Mucosa of rectum (tissue), 2 donors: ENCODE measurements around the gene RIN2.

Experiments used
- H3K27ac ChIP-seq, 2 donors: one replicate each; pipeline ENCODE4 v1.7.0; 2013; ENCODE audit warnings: inconsistent platforms in 2 of 2, low read depth in 2 of 2, low read length in 2 of 2
- H3K27me3 ChIP-seq, 2 donors: one replicate each; pipeline ENCODE4 v1.7.0; 2013; ENCODE audit warnings: low read length in 2 of 2; ENCODE audit not compliant: control insufficient read depth in 2 of 2, insufficient read depth in 2 of 2
- H3K36me3 ChIP-seq, 2 donors: one replicate each; pipeline ENCODE4 v1.7.0; 2013; ENCODE audit warnings: low read length in 2 of 2; ENCODE audit not compliant: control insufficient read depth in 2 of 2, insufficient read depth in 2 of 2
- H3K4me1 ChIP-seq, 2 donors: one replicate each; pipeline ENCODE4 v1.7.0; 2013; ENCODE audit warnings: low read length in 2 of 2, mild to moderate bottlenecking in 1 of 2; ENCODE audit not compliant: control insufficient read depth in 2 of 2, insufficient read depth in 2 of 2
- H3K4me3 ChIP-seq, 2 donors: one replicate each; pipeline ENCODE4 v1.7.0; 2013; ENCODE audit warnings: low read length in 2 of 2
- H3K9ac ChIP-seq, 2 donors: one replicate each; pipeline ENCODE4 v1.7.0; 2013; ENCODE audit warnings: low read length in 2 of 2, low read depth in 1 of 2, mild to moderate bottlenecking in 1 of 2
- H3K9me3 ChIP-seq, 2 donors: one replicate each; pipeline ENCODE4 v1.7.0; 2013; ENCODE audit warnings: low read length in 2 of 2; ENCODE audit not compliant: control insufficient read depth in 2 of 2
- donor health status: healthy.
- donor health status: Normal muscosa, but diverticular disease.

Gene RIN2

DNA sequence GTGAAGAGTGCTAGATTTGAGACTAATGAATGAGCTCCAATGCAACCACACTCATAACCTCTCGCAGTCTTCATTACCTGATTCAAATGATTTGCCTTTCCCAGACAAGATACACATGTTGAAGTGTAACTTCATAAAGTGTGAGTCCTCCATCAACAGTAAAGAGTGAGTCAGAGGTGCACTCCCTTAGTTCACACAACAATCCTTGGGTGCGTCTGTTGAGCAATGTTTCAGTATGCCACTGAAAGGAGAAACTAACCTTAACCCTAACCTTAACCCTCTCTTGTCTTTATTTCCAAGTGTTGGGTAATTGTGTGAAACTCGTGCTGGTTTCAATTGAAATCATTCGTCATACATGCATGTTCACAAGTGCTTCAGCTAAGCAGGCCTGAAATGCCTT lies 21.0 kb upstream of the RIN2 start:
- peak overlapping the region in 1 of 2 donors; percentile 45 for H3K9ac ChIP-seq

DNA sequence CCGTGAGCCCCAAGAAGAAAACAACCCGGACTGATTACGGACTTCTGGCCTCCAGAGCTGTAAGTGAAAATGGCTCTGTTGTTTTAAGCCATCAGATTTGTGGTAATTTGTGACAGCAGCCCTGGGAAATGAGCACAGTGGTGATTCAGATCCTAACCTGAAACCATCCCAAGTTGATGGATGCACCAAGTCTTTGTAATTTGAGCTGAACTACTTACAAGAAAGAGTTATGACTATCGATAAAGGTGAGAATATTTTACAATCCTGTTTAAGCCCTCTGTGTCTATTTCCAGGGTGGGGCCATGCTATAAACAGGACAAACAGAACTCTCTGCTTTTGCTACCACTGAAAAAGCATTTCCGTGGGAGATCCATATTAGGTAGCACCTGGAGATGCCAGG lies 19.1 kb upstream of the RIN2 start:
- Histone ChIP-seq H3K9me3 (no peaks in the 10 kb centered on the region), H3K27me3 (no peaks in the 10 kb centered on the region), H3K9ac (no peak overlapping the region), H3K4me1 (peaks cover 9 to 35% of the 10 kb centered on the region in 2 donors), H3K4me3 (no peak overlapping the region), H3K27ac (peak overlapping the region; percentile 23 to 32), H3K36me3 (no peaks in the 10 kb centered on the region)

More for the DNA sequence above, 21.0 kb upstream of the RIN2 start:
- peaks cover 9 to 35% of the 10 kb centered on the region in 2 donors for H3K4me1 ChIP-seq
- H3K4me3 ChIP-seq = no peak overlapping the region
- H3K27me3 ChIP-seq = no peaks in the 10 kb centered on the region
- no peaks in the 10 kb centered on the region for H3K36me3 ChIP-seq
- H3K9me3 ChIP-seq = no peaks in the 10 kb centered on the region
- peak overlapping the region; percentile 62 to 85 for H3K27ac ChIP-seq

DNA sequence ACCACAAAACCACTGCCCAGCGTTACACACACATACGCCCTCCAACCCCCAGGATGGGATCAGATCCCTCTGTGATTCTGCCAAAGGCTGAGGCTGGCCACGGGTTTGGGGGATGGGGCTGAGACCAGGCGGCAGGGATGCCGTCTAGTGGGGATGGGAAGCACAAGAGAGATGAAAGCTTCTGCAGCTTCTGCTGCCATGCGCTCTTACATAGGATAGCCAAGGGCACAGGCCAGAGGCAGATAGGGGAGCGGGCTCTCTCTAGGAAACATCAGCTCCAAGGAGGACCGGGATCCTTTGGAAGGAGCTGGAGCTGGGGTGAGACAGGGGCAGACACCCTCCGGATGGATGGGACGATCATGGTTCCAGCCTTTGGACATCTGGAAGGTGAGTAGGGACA lies 18.7 kb upstream of the RIN2 start:
- Histone ChIP-seq H3K4me1 (peaks cover 9 to 35% of the 10 kb centered on the region in 2 donors), H3K4me3 (no peak overlapping the region), H3K27me3 (no peaks in the 10 kb centered on the region), H3K9me3 (no peaks in the 10 kb centered on the region), H3K27ac (peak overlapping the region; percentile 23 to 28), H3K9ac (no peak overlapping the region), H3K36me3 (no peaks in the 10 kb centered on the region)

- H3K36me3 ChIP-seq = no peaks in the 10 kb centered on the region
- H3K27me3 ChIP-seq = no peaks in the 10 kb centered on the region
- H3K9ac ChIP-seq = no peak overlapping the region
- H3K4me1 ChIP-seq = peaks cover 9 to 27% of the 10 kb centered on the region in 2 donors
- no peak overlapping the region for H3K27ac ChIP-seq
- peaks cover 1 to 3% of the 10 kb centered on the region in 2 donors for H3K9me3 ChIP-seq
- H3K4me3 ChIP-seq = no peak overlapping the region
Observed at GRCh38 chr20:19740512-19740911, 17.5 kb upstream of the RIN2 start.

GRCh38 chr20:19741924-19742323 lies 16.1 kb upstream of the RIN2 start:
- Histone ChIP-seq H3K9ac (no peak overlapping the region), H3K4me1 (peaks cover 6 to 14% of the 10 kb centered on the region in 2 donors)

DNA sequence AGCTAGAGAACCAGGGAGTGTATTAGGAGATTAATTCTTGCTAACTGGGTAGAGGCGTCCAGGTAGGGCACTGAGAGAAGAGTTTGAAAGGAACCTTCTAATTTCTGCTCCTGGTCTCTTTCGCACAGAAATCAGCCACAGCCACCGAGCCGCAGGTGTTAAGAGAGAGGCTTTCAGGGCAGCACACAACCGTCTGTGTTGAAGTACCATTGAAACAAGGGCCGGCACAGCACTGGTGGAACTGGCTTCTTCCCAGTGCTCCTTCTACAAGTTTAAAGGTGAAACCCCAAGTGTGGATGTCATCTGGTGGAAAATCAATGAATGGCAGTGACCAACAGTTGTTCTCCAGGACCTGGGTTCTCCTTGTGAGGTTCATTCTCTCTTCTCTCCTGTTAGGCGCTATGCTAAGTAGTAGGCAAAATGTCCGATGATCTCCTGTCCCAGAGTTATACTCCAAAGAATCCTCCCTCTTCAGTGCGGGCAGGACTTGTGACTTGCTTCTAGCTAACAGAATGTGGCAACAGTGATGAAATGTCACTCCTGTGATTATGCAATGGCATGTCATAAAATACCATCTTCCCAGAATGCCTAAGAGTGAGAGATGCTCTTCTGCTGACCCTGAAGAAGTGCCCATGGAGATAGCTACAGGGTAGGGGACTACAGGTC lies 15.0 kb upstream of the RIN2 start:
- Histone ChIP-seq H3K36me3 (no peaks in the 10 kb centered on the region), H3K9ac (no peak overlapping the region), H3K27ac (no peak overlapping the region), H3K9me3 (peaks cover 4 to 5% of the 10 kb centered on the region in 2 donors), H3K4me1 (peaks cover 6 to 8% of the 10 kb centered on the region in 2 donors), H3K4me3 (no peak overlapping the region), H3K27me3 (no peaks in the 10 kb centered on the region)

More at GRCh38 chr20:19741924-19742323, 16.1 kb upstream of the RIN2 start:
- no peaks in the 10 kb centered on the region for H3K27me3 ChIP-seq
- H3K9me3 ChIP-seq = peaks cover 4 to 5% of the 10 kb centered on the region in 2 donors
- no peak overlapping the region for H3K4me3 ChIP-seq
- no peaks in the 10 kb centered on the region for H3K36me3 ChIP-seq
- no peak overlapping the region for H3K27ac ChIP-seq

- Histone ChIP-seq H3K27me3 (no peaks in the 10 kb centered on the region), H3K9ac (no peak overlapping the region), H3K4me3 (no peak overlapping the region), H3K9me3 (peaks cover 4 to 5% of the 10 kb centered on the region in 2 donors), H3K4me1 (peaks cover 6 to 8% of the 10 kb centered on the region in 2 donors), H3K36me3 (no peaks in the 10 kb centered on the region), H3K27ac (no peak overlapping the region)
Observed at GRCh38 chr20:19743640-19743995, 14.4 kb upstream of the RIN2 start.

DNA sequence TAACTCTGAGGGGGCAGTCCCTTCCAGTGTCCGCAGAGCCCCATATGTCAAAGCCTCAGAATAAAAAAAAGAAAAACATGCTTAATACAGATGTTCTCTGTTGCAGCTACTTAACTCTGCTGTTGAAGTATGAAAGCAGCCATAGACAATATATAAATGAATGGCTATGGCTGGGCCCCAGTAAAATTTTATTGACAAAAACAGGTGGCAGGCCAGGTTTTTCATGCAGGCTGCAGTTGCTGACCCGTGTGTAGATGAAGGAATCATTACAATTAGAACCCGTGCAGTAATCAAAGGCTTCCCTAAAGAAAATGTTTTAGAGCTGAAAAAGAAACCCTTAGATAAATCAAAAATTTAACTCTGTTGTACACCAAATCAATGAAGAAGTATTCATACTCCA lies 13.0 kb upstream of the RIN2 start:
- Histone ChIP-seq H3K9ac (no peak overlapping the region), H3K9me3 (peaks cover 4 to 5% of the 10 kb centered on the region in 2 donors), H3K27me3 (no peaks in the 10 kb centered on the region), H3K27ac (no peak overlapping the region), H3K4me3 (no peak overlapping the region), H3K4me1 (peaks cover 0 to 10% of the 10 kb centered on the region in 2 donors), H3K36me3 (no peaks in the 10 kb centered on the region)

DNA sequence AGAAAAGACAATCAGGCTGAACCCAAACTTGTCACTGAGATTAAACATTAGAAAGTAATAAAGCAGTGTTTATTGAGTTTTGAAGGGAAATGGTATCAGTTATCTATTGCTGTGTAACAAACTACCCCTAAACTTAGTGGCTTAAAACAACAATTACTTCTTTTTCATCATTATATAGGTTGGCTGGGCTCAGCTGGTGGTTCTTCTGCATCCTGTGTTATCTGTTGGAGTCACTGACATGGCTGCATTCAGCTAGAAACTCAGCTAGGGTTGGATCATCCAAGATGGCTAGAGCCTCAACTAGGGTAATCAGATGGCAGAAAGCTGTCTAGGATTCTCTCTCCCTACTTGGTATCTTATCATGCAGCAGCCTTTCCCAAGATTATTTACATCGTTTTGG lies 12.5 kb upstream of the RIN2 start:
- Histone ChIP-seq H3K27ac (no peak overlapping the region), H3K4me3 (no peak overlapping the region), H3K36me3 (no peaks in the 10 kb centered on the region), H3K27me3 (no peaks in the 10 kb centered on the region), H3K9ac (no peak overlapping the region), H3K4me1 (peaks cover 2 to 15% of the 10 kb centered on the region in 2 donors), H3K9me3 (peaks cover 4 to 5% of the 10 kb centered on the region in 2 donors)

DNA sequence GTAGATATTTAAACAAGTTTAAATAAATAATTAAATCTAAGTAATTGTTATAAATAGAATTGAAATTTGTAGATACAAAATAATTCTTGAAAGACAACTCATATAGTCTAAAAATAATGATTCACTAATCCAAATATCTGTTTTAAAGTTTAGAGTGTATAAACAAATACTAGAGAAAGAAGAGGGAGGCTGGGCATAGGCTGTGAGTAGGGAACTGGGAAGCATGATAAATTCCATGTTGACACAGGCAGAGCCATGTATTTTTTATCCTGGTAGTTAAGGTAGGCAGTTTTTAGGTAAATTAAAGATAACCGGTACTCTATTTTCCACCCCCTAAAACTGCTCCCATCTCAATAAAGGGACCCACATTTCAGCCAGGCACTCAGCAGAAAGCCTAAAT lies 11.7 kb upstream of the RIN2 start:
- Histone ChIP-seq H3K36me3 (no peaks in the 10 kb centered on the region), H3K9ac (no peak overlapping the region), H3K4me3 (no peak overlapping the region)

More for the DNA sequence above, 11.7 kb upstream of the RIN2 start:
- peaks cover 4 to 5% of the 10 kb centered on the region in 2 donors for H3K9me3 ChIP-seq
- H3K27me3 ChIP-seq = no peaks in the 10 kb centered on the region
- H3K4me1 ChIP-seq = peaks cover 10 to 23% of the 10 kb centered on the region in 2 donors
- no peak overlapping the region for H3K27ac ChIP-seq
